RWPE1 (cell line): ENCODE data around the gene PIK3R4.

ENCODE experiments used
- CTCF ChIA-PET: fragments of 350-600 bp; sonication (Branson Sonifier 250); formaldehyde crosslinking; extraction: SDS; loops from one replicate; lab custom pipeline; 2021; lab: Yijun Ruan, JAX
- POLR2A ChIA-PET: fragments of 400-600 bp; formaldehyde crosslinking; extraction: SDS; loops from one replicate; lab custom pipeline; 2020; ENCODE audit warnings: antibody characterized with exemption; ENCODE audit not compliant: low non-redundant PET; lab: Yijun Ruan, JAX
- DNase-seq: peaks from one replicate; pipeline ENCODE4 v3.0.0; 2012; ENCODE audit warnings: low spot score
- H3K27ac ChIP-seq: fragments of 450-650 bp; 2 replicates; pipeline ENCODE4 v1.5.1; 2017
- TF ChIP-seq, protein P1 (sequence below): fragments of 450-650 bp; conservative IDR thresholded peaks from 2 replicates; pipeline ENCODE4 v1.5.1; 2017; ENCODE audit warnings: low read depth, mild to moderate bottlenecking

Gene PIK3R4

DNA sequence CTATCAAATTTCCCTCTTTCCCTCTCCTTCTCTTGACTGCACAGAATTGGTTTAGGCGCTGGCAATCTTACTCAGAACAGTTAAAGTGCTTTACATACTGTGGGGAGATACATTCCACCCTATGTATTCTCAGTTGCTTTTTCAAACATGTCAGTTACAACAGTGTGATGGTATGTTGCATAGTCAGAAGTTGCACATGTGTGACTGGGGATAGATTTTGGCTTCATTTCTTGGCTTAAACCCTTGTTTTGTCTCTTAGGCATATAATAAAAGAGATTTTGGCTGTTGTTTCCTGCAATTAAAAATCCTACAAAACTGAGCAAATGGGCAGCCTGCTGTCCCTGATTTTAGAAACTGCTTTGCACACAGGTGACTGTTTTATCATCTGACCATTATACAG lies 86.7 kb downstream of the PIK3R4 start:
- no peak overlapping the region for H3K27ac ChIP-seq
- DNase-seq: no peak
- ChIA-PET CTCF (no interaction called here), POLR2A (no interaction called here)
- TF ChIP-seq, protein P1, sequence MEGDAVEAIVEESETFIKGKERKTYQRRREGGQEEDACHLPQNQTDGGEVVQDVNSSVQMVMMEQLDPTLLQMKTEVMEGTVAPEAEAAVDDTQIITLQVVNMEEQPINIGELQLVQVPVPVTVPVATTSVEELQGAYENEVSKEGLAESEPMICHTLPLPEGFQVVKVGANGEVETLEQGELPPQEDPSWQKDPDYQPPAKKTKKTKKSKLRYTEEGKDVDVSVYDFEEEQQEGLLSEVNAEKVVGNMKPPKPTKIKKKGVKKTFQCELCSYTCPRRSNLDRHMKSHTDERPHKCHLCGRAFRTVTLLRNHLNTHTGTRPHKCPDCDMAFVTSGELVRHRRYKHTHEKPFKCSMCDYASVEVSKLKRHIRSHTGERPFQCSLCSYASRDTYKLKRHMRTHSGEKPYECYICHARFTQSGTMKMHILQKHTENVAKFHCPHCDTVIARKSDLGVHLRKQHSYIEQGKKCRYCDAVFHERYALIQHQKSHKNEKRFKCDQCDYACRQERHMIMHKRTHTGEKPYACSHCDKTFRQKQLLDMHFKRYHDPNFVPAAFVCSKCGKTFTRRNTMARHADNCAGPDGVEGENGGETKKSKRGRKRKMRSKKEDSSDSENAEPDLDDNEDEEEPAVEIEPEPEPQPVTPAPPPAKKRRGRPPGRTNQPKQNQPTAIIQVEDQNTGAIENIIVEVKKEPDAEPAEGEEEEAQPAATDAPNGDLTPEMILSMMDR: no peak

DNA sequence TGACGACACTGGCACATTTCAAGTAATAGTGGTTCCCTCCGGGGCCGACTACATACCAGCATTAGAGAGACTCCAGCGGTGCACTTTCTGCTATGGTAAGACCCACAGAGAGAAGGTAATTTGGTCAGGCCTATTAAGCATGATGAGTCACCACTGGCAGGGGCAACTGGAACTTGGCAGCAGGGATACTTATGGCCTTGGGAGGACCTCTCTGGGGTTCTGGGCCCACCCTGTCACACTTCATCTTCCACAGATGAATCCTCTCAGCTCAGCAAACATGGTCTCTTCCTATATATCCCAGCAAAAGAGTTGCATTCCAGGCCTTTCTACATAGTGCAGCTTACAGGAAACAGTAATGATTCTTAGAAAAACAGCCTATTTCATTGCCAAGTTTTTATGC lies 88.0 kb downstream of the PIK3R4 start:
- ChIA-PET CTCF (interaction anchor here (0.6 kb wide), 1 partner anchor 1598 kb away, joined by 3 read pairs; no protein-coding TSS in a partner anchor), POLR2A (no interaction called here)
- DNase-seq: no peak
- TF ChIP-seq, protein P1: no peak
- H3K27ac ChIP-seq: no peak overlapping the region

DNA sequence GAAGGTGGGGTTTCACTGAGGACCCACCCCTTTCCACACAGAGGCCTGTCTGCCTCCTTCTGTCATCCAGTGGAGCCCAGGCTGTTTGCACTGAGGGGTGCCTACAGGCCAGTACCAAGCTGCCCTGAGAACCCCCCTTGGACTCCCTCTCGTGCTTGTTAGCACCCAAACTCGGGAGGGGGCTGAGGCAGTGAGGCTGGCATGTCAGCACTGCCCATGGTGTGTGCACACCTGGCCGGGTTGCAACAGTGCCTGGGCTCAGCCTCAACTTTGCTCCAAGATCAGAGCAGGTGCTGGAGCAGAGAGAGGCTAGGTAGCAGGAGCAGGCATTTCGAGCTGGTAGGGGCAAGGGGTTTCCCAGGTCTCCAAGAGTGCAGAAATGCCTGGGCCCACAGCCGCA lies 90.0 kb downstream of the PIK3R4 start:
- TF ChIP-seq, protein P1: no peak
- no peak for DNase-seq
- ChIA-PET CTCF (no interaction called here), POLR2A (no interaction called here)
- H3K27ac ChIP-seq: no peak overlapping the region

DNA sequence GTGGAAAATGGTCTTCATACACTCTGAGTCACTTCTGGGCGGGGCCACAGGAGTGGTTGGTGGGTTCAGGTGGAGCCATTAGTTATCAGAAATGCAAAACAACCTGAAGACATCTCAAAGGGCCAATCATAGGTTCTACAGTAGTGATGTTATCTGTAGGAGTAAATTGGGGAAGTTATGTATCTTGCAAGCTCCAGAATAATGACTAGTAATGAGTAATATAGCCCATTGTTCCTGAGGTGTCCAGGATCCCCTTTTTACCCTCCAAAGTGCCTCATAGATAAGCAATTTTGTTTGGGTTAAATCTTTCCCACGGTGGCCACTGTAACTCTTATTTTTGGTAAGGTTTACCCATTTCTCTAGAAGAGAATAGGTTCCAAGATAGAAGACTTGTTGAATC lies 91.7 kb downstream of the PIK3R4 start:
- TF ChIP-seq, protein P1: no peak
- POLR2A ChIA-PET: no interaction called here

DNA sequence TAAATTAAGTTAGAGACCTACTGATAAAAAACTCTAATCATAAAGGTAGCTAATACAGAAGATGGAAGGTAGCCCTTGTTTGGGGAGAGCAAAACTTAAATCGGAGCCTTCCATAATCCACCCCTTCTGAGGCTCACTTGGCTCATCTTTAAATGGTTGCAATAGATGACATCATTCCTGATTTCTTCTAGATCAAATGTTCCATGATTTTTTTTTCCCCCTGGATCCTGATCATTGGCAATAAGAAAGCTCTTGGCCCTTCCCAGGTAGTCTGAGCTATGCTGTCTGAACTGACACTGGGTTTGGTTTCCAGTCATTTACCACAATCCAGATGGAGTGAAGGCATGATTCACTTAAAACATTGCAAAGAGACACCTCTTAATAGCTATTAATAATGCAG lies 92.5 kb downstream of the PIK3R4 start:
- no peak for DNase-seq
- ChIA-PET CTCF (interaction anchor here (0.6 kb wide), 1 partner anchor 16 kb away, joined by 3 read pairs; no protein-coding TSS in a partner anchor), POLR2A (no interaction called here)
- H3K27ac ChIP-seq: no peak overlapping the region
- TF ChIP-seq, protein P1: no peak

More for the DNA sequence above, 91.7 kb downstream of the PIK3R4 start:
- H3K27ac ChIP-seq: no peak overlapping the region
- no peak for DNase-seq
- CTCF ChIA-PET: no interaction called here

DNA sequence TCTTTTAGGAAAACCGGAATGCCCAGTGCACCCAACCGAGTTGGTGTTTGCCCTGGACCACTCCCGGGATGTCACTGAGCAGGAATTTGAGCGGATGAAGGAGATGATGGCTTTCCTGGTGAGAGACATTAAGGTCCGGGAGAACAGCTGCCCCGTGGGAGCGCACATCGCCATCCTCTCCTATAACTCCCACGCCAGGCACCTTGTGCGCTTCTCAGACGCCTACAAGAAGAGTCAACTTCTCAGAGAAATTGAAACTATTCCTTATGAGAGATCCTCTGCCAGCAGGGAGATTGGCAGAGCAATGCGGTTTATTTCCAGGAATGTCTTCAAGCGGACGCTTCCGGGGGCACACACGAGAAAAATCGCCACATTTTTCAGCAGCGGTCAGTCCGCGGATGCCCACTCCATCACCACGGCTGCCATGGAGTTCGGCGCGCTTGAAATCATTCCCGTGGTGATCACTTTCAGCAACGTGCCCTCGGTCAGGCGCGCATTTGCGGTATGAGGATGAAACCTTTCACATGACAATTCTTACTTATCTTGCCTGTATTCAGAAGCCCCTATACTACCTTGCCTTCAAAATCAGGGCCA lies 97.5 kb downstream of the PIK3R4 start:
- CTCF ChIA-PET: no interaction called here
- TF ChIP-seq, protein P1: no peak
- DNase-seq: no peak
- POLR2A ChIA-PET: no interaction called here
- no peak overlapping the region for H3K27ac ChIP-seq
